Rectal smooth muscle tissue (tissue), 1 donor: Measurements from ENCODE around the gene OCRL.

Experiments used
- H3K27ac ChIP-seq: one replicate; pipeline ENCODE4 v1.7.0; 2013; ENCODE audit warnings: low read depth, low read length, inconsistent platforms
- H3K27me3 ChIP-seq: one replicate; pipeline ENCODE4 v1.7.0; 2013; ENCODE audit warnings: low read length; ENCODE audit not compliant: control insufficient read depth, insufficient read depth
- H3K36me3 ChIP-seq: one replicate; pipeline ENCODE4 v1.7.0; 2013; ENCODE audit warnings: low read length; ENCODE audit not compliant: control insufficient read depth, insufficient read depth
- H3K4me1 ChIP-seq: one replicate; pipeline ENCODE4 v1.7.0; 2013; ENCODE audit warnings: low read length; ENCODE audit not compliant: control insufficient read depth, insufficient read depth
- H3K4me3 ChIP-seq: one replicate; pipeline ENCODE4 v1.7.0; 2013; ENCODE audit warnings: low read length
- H3K9ac ChIP-seq: one replicate; pipeline ENCODE4 v1.7.0; 2013; ENCODE audit warnings: low read length

The OCRL gene

DNA sequence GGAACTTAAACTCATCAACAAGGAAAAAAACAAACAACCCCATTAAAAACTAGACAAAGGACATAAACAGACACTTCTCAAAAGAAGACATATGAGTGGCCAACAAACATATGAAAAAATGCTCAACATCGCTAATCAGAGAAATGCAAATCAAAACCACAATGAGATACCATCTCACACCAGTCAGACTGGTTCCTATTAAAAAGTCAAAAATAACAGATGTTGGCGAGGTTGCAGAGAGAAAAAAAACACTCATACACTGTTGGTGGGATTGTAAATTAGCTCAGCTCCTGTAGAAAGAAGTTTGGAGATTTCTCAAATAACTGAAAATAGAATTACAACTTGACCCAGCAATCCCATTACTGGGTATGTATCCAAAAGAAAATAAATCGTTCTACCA lies 86.0 kb downstream of the OCRL start:
- no peaks in the 10 kb centered on the region for H3K36me3 ChIP-seq

DNA sequence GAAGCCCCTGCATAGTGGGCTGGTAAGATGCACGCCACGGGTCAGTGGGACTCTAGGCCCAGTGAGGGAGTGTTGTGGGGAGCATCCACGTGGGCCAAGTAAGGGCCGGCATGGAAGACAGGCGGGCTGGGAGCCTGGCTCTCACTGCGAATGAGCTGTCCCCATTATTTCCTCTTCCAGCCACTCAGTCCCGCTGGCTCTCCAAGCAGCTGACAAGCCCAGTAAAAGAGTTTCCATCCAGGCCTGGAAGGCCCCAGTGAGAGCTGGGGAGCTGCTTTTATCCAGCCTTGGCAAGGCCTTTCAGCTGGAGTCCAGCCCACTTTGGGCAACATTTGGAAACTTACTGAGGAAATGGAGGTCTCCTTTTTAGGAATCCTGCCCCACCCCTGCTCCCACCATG lies 89.8 kb downstream of the OCRL start:
- H3K9ac ChIP-seq = no peak overlapping the region
- no peak overlapping the region for H3K27ac ChIP-seq
- no peaks in the 10 kb centered on the region for H3K36me3 ChIP-seq
- H3K4me1 ChIP-seq = no peaks in the 10 kb centered on the region
- no peak overlapping the region for H3K4me3 ChIP-seq
- H3K27me3 ChIP-seq = no peaks in the 10 kb centered on the region

More for the DNA sequence above, 86.0 kb downstream of the OCRL start:
- Histone ChIP-seq H3K4me1 (no peaks in the 10 kb centered on the region), H3K27me3 (no peaks in the 10 kb centered on the region), H3K27ac (no peak overlapping the region), H3K9ac (no peak overlapping the region), H3K4me3 (no peak overlapping the region)

DNA sequence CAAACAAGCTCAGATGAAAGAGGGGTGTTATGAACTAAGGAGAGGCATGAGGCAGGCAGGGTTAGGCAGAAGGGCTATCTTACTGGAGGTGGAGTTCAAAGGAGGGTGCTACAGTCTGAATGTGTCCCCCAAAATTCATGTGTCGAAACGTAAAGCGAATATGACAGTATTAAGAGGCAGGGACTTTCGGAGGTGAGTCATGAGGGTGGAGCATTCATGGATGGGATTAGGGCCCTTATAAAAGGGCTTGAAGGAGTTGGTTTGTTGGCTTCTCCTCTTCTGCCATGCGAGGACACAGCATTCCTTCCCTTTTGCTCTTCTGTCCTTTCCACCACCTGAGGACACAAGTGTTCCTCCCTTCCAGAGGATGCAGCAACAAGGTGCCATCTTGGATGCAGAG lies 91.8 kb downstream of the OCRL start:
- Histone ChIP-seq H3K4me1 (no peaks in the 10 kb centered on the region), H3K27ac (no peak overlapping the region), H3K36me3 (no peaks in the 10 kb centered on the region)

DNA sequence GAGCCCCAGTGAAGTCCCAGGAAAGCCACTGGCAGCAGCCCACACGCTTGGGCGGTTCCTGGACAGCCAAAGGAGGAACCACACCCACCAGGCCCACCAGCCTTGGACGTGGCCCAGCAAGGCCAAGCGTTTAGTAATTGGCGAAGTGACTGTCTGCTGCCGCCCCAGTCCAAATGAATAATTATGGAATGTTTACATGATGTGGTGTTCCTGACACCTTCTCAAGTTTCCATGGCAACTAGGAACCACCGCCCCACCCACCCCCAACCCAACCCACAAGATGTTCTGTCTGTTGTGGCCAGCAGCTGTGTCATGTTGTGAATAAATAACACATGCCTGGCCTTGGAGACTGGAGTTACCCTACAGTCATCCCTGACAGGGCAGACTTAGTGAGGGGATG lies 92.4 kb downstream of the OCRL start:
- H3K4me3 ChIP-seq = no peak overlapping the region
- no peaks in the 10 kb centered on the region for H3K27me3 ChIP-seq
- no peak overlapping the region for H3K27ac ChIP-seq
- H3K36me3 ChIP-seq = no peaks in the 10 kb centered on the region
- no peak overlapping the region for H3K9ac ChIP-seq
- no peaks in the 10 kb centered on the region for H3K4me1 ChIP-seq

More for the DNA sequence above, 91.8 kb downstream of the OCRL start:
- no peak overlapping the region for H3K9ac ChIP-seq
- no peak overlapping the region for H3K4me3 ChIP-seq
- no peaks in the 10 kb centered on the region for H3K27me3 ChIP-seq

DNA sequence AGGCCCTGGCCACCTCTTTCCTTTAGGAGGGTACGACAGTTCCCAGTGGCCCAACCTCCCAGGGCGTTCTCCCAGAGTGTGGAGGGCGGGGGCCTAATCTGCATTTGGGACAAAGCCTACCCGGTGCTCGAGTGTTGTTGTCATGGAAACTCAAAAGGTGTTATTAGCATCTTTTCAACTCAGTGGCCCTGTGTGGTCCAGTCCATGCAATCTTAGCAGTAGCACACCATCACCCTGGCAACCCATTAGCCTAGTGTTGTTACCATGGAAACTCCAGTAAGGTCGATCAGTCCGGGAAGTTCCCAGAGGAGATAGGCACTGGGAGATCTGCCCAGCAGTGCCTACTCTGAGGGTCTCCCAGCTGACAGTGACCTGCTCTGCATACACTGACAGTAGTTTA lies 94.5 kb downstream of the OCRL start:
- H3K9ac ChIP-seq = no peak overlapping the region
- H3K4me1 ChIP-seq = no peaks in the 10 kb centered on the region
- no peaks in the 10 kb centered on the region for H3K36me3 ChIP-seq
- H3K4me3 ChIP-seq = no peak overlapping the region
- no peak overlapping the region for H3K27ac ChIP-seq
- no peaks in the 10 kb centered on the region for H3K27me3 ChIP-seq

DNA sequence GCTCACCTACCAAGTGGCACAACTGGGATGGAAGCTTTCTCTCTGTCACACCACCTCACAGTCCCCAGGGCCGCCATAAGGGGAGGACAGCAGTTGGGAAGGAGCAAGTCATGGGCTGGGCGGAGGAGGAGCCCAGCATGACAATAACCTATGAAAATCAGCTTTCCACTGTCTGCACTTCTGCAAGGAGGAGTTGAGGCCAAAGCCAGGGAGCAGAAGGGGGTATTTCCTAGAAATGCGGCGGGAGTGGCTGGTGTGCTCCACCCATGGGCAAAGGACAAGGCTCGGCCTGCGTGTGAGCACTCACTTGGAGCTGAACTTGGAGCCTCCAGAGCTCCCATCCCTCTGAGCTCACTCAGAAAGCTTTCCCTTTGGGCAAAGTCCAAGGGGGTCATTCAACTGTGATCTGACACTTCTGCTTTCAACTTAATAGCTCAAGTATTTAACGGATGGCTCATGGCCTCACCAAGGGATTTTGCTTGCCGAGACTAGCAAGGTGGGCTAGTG lies 96.2 kb downstream of the OCRL start:
- no peaks in the 10 kb centered on the region for H3K36me3 ChIP-seq
- no peaks in the 10 kb centered on the region for H3K27me3 ChIP-seq
- H3K4me1 ChIP-seq = no peaks in the 10 kb centered on the region
- no peak overlapping the region for H3K4me3 ChIP-seq
- no peak overlapping the region for H3K9ac ChIP-seq
- H3K27ac ChIP-seq = no peak overlapping the region

DNA sequence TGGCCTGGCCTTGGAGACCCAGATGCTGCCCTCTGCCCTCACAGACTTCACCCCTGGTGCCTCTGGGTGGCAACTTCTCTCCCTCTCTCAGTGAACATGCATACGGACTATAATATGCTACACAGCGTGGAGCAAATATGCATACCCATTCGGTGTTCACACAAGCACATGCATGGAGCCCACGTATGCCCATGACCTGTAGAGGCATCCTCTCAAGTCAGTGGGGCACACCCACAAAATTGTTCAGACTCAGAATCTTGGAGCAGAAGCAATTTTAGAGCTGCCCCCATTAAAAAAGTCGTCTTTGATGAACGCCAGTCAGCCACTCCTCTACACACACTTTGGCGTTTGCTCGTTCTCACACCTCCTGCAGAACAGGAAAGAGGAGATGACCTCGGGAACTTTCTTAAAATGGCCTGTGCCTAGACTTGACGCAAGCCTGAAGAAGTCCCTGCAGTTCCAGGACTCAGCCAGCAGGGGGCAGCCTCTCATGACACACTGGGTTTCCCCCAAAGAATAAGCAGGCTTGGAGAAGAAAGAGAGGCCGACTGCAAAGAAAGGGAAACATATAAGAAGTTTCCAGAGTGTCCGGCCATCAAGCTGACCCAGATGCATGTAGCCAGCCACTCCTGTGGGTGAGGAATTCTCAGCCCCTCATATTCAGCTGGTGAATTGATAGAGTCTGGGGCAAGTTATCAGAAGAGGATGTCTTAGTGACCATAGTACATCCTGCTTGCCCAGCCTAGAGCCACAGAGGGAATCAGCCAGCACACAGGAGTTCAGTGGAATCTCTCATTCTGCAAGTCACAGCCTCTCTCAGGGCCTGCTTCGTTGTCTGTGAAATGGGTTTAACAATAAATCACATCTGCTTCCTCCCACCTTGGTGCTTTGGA lies 97.4 kb downstream of the OCRL start:
- Histone ChIP-seq H3K27me3 (no peaks in the 10 kb centered on the region), H3K9ac (no peak overlapping the region), H3K4me3 (no peak overlapping the region), H3K36me3 (no peaks in the 10 kb centered on the region), H3K4me1 (no peaks in the 10 kb centered on the region), H3K27ac (no peak overlapping the region)

DNA sequence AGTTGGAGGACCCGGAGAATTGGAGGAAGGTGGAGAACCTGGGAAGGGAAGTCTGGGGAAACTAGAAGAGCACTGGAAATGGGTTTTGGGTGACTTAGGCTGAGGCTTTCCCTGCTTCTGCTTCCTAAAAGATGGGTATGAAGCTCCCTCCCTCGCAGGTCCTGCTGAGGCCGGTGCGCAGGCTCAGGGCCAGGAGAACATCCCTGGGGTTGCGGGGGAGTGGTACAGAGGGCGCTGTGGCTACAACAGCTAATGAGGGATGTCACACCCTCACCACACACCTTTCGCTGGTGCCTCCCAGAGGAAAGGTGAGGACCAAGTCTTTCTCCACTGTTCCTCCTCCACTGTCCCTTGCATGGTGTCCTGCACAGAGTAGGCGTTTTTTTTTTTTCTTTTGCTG lies 98.9 kb downstream of the OCRL start:
- Histone ChIP-seq H3K9ac (no peak overlapping the region), H3K36me3 (no peaks in the 10 kb centered on the region), H3K27me3 (no peaks in the 10 kb centered on the region), H3K4me3 (no peak overlapping the region), H3K4me1 (no peaks in the 10 kb centered on the region), H3K27ac (no peak overlapping the region)

DNA sequence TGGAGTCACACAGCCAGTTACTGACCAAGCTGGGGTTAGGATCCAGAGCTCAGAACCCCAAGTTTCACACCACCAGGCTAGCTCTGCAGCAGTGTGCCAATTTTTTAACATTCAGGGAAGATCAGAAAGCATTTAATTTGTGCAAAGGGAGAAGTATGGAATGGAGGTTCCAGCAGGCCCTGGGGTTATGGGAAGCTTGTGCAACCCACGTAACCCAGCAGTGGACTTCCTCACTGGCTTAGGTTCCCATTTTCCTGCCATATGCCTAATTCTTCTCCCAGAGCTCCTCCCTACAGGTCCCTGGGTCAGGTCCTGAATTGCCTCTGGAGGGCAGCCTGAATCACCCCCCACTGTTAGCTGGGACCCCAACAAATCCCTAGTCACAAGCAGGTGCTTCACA lies 100.7 kb downstream of the OCRL start:
- Histone ChIP-seq H3K27ac (no peak overlapping the region), H3K4me1 (no peaks in the 10 kb centered on the region), H3K4me3 (no peak overlapping the region), H3K27me3 (no peaks in the 10 kb centered on the region), H3K9ac (no peak overlapping the region), H3K36me3 (no peaks in the 10 kb centered on the region)

DNA sequence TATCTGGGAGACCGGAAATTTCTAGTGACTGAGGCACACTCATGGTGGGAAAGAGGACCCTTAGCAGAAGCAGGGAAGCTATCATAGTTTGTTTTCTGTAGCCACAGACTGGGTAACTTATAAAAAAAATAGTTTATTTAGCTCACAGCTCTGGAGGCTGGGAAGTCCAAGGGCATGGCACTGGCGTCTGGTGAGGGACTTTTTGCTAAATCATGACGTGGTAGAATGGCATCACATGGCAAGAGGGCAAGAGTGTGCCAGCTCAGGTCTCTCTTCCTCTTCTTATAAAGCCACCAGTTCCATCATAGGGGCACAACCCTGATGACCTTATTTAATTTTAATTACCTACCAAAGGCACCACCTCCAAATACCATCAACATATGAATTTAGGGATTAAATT lies 101.4 kb downstream of the OCRL start:
- no peak overlapping the region for H3K27ac ChIP-seq
- no peak overlapping the region for H3K4me3 ChIP-seq
- no peaks in the 10 kb centered on the region for H3K4me1 ChIP-seq
- H3K9ac ChIP-seq = no peak overlapping the region
- no peaks in the 10 kb centered on the region for H3K36me3 ChIP-seq
- no peaks in the 10 kb centered on the region for H3K27me3 ChIP-seq

DNA sequence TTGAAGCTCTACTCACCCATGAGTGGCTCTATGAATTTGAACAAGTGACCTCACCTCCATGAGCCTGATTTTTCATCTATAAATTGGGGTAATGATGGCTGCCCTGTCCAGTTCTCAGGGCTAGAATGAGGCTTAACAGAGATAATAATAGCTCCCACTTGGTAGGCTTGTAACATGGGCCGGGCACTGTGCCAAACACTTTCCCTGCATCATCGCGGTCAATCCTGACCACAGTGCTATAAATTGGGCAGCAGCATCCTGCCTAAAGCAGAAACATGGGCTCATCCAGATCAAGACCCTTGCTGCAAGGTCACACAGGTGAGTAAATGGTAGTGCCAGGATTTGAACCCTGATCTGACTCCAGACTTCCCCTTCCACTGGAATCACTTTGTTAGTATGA lies 101.9 kb downstream of the OCRL start:
- H3K9ac ChIP-seq = no peak overlapping the region
- H3K27me3 ChIP-seq = no peaks in the 10 kb centered on the region
- H3K4me1 ChIP-seq = no peaks in the 10 kb centered on the region
- no peak overlapping the region for H3K4me3 ChIP-seq
- no peaks in the 10 kb centered on the region for H3K36me3 ChIP-seq
- H3K27ac ChIP-seq = no peak overlapping the region
